GM18868 (cell line): ENCODE data around the gene RCOR1.
"Not testable (repeated sequence)": the region's sequence is repeated elsewhere in the genome, so short reads cannot be mapped to it uniquely, and the experiment has no call there.

ENCODE experiments used
- ATAC-seq: cut with Tn5 transposase; IDR thresholded peaks from one replicate; pipeline ENCODE4 v1.9.1; 2021; ENCODE audit warnings: mild to moderate bottlenecking, moderate library complexity; ENCODE audit not compliant: unreplicated experiment

Gene RCOR1

GRCh38 chr14:102591372-102591943 lies 991 bp upstream of the RCOR1 start:
- no peak for ATAC-seq

GRCh38 chr14:102592763-102593060 lies 263 bp downstream of the RCOR1 start:
- ATAC-seq, result no peak

DNA sequence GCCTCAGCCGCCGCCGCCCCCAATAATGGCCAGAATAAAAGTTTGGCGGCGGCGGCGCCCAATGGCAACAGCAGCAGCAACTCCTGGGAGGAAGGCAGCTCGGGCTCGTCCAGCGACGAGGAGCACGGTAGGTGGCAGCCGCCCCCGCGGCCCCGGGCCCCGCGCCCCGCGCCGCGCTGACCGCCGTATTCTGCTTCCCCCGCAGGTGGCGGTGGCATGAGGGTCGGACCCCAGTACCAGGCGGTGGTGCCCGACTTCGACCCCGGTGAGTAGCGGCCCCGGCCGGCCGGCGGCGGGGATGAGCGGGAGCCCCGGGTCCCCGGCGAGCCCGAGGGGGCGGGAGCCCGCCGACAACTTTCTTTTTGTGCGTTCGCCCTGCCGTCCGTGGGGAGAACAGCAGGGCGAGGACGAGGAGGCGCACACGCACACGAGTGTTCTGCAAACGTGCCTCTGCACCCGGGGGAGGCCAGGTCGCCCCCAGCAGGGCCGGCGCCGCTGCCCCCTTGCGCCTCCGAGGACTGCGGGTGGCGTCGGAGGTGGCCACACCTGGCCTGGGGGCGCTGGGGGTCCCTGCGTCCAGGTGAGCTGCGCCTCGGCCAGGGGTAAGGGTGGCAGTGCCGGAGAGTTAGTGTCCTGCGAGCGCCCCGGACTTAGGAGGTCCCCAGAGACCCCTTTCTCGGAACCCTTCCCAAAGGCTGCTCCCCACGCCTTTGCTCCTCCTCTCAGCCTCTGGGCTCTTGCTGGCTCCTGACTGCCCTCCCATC lies 794 bp downstream of the RCOR1 start:
- ATAC-seq, result peak; percentile 3

- ATAC-seq, result no peak
Measured at GRCh38 chr14:102593825-102594137, 1.3 kb downstream of the RCOR1 start.

GRCh38 chr14:102594514-102595175 lies 2.2 kb downstream of the RCOR1 start:
- ATAC-seq, result peak; percentile 25

- no peak for ATAC-seq
Measured at GRCh38 chr14:102601378-102601925, 9.0 kb downstream of the RCOR1 start.

DNA sequence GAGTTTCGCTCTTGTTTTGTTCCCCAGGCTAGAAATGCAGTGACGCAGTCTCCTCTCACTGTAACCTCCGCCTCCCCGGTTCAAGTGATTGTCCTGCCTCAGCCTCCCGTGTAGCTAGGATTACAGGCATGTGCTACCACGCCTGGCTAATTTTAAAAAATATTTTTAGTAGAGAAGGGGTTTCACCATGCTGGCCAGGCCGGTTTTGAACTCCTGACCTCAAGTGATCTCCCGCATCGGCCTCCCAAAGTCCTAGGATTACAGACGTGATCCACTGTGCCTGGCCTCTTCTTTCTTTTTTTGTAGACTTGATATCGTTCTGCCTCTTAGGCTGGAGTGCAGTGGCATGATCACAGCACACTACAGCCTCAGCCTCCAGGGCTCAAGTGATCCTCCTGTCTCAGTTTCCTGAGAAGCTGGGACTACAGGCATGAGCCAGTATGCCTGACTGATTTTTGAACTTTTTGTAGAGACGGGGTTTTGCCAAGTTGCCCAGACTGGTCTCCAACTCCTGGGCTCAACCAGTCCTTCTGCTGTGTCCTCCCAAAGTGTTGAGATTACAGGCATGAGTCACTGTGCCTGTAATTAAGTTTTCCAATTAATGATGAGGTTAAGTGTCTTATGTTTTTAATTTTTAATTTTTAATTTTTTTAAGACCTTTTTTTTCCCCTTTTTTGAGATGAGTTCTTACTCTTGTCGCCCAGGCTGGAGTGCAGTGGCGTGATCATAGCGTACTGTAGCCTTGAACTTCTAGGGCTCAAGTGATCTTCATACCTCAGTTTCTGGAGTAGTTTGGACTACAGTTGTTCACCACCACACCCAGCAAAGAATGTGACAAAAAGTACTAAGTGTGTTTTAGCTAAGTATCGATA lies 10.2 kb downstream of the RCOR1 start:
- no peak for ATAC-seq

GRCh38 chr14:102603293-102603907 lies 11.0 kb downstream of the RCOR1 start:
- no peak for ATAC-seq

DNA sequence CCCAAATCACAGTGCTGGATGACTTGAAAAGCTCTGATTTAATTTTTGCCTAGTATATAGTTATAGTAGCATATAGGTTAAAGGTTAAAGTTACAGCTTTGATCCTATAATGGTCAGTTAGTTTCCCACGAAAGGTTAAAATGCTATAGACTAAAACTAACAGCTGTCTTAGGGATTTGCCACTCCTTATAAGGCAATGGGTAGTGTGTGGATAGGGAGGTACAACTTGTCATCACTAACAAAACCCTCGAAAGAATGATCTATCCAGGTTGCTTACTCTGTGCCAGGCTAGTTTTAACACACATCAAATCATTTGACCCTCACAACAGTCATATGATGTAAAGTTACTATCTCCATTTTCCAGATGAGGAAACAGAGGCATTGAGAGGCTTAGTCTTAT lies 11.7 kb downstream of the RCOR1 start:
- ATAC-seq, result no peak

GRCh38 chr14:102605029-102605428 lies 12.6 kb downstream of the RCOR1 start:
- ATAC-seq, result no peak

GRCh38 chr14:102606296-102606695 lies 13.8 kb downstream of the RCOR1 start:
- peak; percentile 53 for ATAC-seq

DNA sequence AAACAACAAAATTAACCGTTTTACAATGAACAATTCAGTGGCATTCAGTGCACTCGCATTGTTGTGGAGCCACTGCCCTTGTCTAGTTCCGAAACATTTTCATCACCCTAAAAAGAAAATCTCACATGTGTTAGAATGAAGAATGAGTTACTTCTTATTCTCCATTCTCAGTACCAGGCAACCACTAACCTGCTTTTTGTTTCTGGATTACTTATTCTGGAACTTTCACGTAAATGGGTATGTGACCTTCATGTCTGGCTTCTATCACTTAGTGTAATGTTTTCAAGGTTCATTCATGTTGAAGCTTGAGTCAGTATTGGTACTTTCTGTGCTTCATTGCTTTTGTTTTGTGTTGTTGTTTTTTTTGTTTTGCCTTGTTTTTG lies 15.6 kb downstream of the RCOR1 start:
- peak; percentile 57 for ATAC-seq

- ATAC-seq, result no peak
Measured at GRCh38 chr14:102610968-102611811, 18.7 kb downstream of the RCOR1 start.

- ATAC-seq, result no peak
Measured at GRCh38 chr14:102616318-102616717, 23.9 kb downstream of the RCOR1 start.

- ATAC-seq, result no peak
Measured at GRCh38 chr14:102616799-102617198, 24.4 kb downstream of the RCOR1 start.

DNA sequence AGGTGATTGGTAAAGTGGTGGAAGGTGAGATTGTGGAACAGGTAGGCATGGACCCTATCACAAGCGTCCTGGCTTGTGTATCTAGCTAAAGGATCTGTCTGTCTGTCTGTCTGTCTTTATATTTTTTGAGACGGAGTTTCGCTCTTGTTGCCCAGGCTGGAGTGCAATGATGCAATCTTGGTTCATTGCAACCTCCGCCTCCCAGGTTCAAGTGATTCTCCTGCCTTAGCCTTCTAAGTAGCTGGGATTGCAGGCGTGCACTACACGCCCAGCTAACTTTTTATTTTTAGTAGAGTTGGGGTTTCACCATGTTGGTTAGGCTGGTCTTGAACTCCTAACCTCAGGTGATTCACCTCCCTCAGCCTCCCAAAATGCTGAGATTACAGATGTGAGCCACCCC lies 26.6 kb downstream of the RCOR1 start:
- ATAC-seq, result not testable (repeated sequence)

DNA sequence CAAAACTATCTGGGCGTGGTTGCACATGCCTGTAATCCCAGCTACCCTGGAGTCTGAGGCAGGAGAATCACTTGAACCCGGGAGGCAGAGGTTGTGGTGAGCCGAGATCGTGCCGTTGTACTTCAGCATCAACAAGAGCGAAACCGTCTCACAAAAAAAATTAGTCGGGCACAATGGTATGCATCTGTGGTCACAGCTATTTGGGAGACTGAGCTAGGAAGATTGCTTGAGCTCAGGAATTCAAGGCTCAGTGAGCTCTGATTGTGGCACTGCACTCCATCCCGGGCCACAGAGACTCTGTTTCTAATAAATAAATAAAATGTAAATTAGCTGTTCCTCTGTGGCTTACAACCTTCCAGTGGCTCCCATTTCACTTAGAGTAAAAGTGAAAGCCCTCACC lies 28.0 kb downstream of the RCOR1 start:
- ATAC-seq, result no peak

DNA sequence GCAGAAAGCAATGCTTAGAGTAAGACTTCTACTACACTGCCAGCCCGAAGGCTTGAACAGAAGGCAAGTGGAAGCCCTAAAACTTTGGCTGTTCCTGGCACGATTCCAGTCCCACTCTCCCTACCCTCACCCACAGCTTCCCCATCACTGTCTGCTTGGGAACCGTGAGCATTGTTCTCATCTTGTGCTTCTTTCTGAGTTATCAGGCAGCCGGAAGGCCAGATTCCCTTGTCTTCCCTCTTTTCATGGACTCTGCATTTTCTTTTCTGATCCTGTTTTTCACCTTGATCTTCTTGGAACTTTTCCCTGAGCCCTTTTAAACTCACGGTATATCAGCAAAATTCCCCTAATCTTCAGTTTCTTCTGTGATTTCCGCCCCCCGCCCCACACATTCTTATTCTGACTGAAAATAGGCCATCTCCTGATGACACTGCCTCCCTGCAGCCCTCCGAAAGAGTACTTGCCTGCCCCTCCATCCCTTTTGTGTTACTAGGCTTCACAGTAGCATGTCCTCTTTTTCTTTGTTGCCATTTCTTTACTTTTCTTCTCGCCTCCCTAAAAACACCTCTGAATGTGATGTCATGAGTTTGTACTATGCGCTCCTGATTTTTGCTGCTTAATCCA lies 29.9 kb downstream of the RCOR1 start:
- ATAC-seq, result no peak

DNA sequence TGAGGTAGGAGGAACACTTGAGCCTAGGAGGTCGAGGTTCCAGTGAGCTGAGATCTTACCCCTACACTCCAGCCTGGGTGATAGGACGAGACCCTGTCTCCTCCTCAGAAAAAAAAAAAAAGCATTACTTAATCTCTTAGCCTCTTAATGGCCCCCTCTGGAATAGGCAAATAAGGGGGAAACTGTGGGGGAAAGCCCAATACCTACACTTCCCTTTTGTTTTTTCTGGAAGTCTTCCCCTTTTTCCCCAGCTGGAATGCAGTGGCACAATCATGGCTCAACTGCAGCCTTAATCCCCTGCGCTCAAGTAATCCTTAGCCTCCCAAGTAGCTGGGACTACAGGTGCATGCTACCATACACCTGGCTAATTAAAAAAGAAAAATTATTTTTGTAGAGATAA lies 32.2 kb downstream of the RCOR1 start:
- ATAC-seq, result no peak
